HepG2 (cell line): ENCODE results near the gene PAQR7. TPM values are rescaled to one million over a fixed set of nuclear protein-coding genes. Genes with fewer than 3 reads are reported as not detected.

Source experiments
- ATAC-seq: fragments of 200-7000 bp; cut with Tn5 transposase; 3 replicates; pipeline ENCODE4 v1.9.1; 2020; ENCODE audit warnings: mild to moderate bottlenecking, moderate library complexity
- BruUV-seq: library from RNA; stranded (reverse); fragments of 400-500 nt; replicated peaks from 2 replicates; lab custom pipeline; 2021; lab: Mats Ljungman, UMichigan
- CTCF ChIA-PET: fragments of 300-600 bp; formaldehyde crosslinking; extraction: SDS; loops from one replicate; lab custom pipeline; 2021; ENCODE audit warnings: low total read pairs, inconsistent platforms, low intra/inter-chr PET ratio; lab: Yijun Ruan, JAX
- POLR2A ChIA-PET: fragments of 350-600 bp; sonication (Branson Sonifier 250); formaldehyde crosslinking; loops from one replicate; lab custom pipeline; 2020; ENCODE audit warnings: antibody characterized with exemption, inconsistent platforms; lab: Yijun Ruan, JAX
- DNase-seq: peaks from one replicate; pipeline ENCODE4 v3.0.0-alpha.2; 2015; ENCODE audit warnings: low spot score
- FAIRE-seq: peaks from 3 replicates; lab custom pipeline; 2011; peaks lifted over from hg19 to GRCh38; lab: Jason Lieb, UNC
- H2AFZ ChIP-seq: one replicate; pipeline ENCODE4 v1.6.1; 2011; ENCODE audit warnings: low read length, inconsistent platforms
- H3K27ac ChIP-seq: fragments of 300-600 bp; 3 replicates; pipeline ENCODE4 v1.8.0; 2011; ENCODE audit warnings: mixed run types, mild to moderate bottlenecking, mixed read lengths, low read length, inconsistent platforms; ENCODE audit not compliant: insufficient read depth; ENCODE audit errors: extremely low read length
- H3K27me3 ChIP-seq, 2 experiments: fragments of 200-600 bp in 1 of 2; 2 replicates in 1 of 2; 3 replicates in 1 of 2; pipeline versions ENCODE4 v1.6.0 to v1.8.0; 2011; ENCODE audit warnings: low read length in 2 of 2, mild to moderate bottlenecking in 2 of 2, moderate library complexity in 2 of 2, inconsistent platforms in 1 of 2; ENCODE audit not compliant: insufficient read depth in 2 of 2, control insufficient read depth in 1 of 2
- H3K36me3 ChIP-seq, 2 experiments: fragments of 200-600 bp in 1 of 2; replicated peaks in 1 of 2; 2 replicates in 1 of 2; 3 replicates in 1 of 2; pipeline versions ENCODE4 v1.5.1 to v1.8.0; 2011; ENCODE audit warnings: low read length in 2 of 2, inconsistent platforms in 1 of 2; ENCODE audit not compliant: insufficient read depth in 2 of 2, control insufficient read depth in 1 of 2
- H3K4me1 ChIP-seq: 2 replicates; pipeline ENCODE4 v1.5.1; 2012; ENCODE audit warnings: low read length, inconsistent platforms; ENCODE audit not compliant: insufficient read depth
- H3K4me2 ChIP-seq: 2 replicates; pipeline ENCODE4 v1.6.0; 2011; ENCODE audit warnings: low read depth, low read length, inconsistent platforms
- H3K4me3 ChIP-seq, 3 experiments: fragments of 200-600 bp in 1 of 3; sonication (generic), shearing (Covaris generic) in 1 of 3; replicated peaks in 1 of 3; 2 replicates each; pipeline ENCODE4 v1.5.1; 2011 to 2016; ENCODE audit warnings: low read length in 3 of 3, inconsistent platforms in 2 of 3, low read depth in 2 of 3, mild to moderate bottlenecking in 2 of 3, control low read depth in 1 of 3, mixed read lengths in 1 of 3; ENCODE audit not compliant: insufficient read depth in 1 of 3
- H3K79me2 ChIP-seq: one replicate; pipeline ENCODE4 v1.6.1; 2011; ENCODE audit warnings: low read length, inconsistent platforms; ENCODE audit not compliant: insufficient read depth
- H3K9ac ChIP-seq: 2 replicates; pipeline ENCODE4 v1.6.0; 2011; ENCODE audit warnings: mild to moderate bottlenecking, low read depth, low read length, inconsistent platforms; ENCODE audit not compliant: insufficient read depth
- H3K9me3 ChIP-seq: 2 replicates; pipeline ENCODE4 v1.5.1; 2012; ENCODE audit warnings: mild to moderate bottlenecking, low read length
- H4K20me1 ChIP-seq: 2 replicates; pipeline ENCODE4 v1.6.0; 2011; ENCODE audit warnings: inconsistent platforms, mild to moderate bottlenecking, low read length, moderate library complexity; ENCODE audit not compliant: insufficient read depth
- BCL6 ChIP-seq: IDR thresholded peaks from 2 replicates; pipeline ENCODE4 v1.6.1; 2016; ENCODE audit warnings: missing genetic modification reagents, missing compliant biosample characterization
- EP300 ChIP-seq, 3 experiments: sonication (generic) in 1 of 3; formaldehyde crosslinking in 1 of 3; IDR thresholded peaks; 2 replicates each; pipeline versions ENCODE4 v1.5.1 to v1.6.1; 2011 to 2020; ENCODE audit warnings: low read depth in 2 of 3, low read length in 2 of 3, borderline replicate concordance in 1 of 3, improper control_type of control experiment in 1 of 3, mild to moderate bottlenecking in 1 of 3, missing genetic modification reagents in 1 of 3, moderate library complexity in 1 of 3
- GATAD2A ChIP-seq: IDR thresholded peaks from 2 replicates; pipeline ENCODE4 v1.6.1; 2016
- GFI1 ChIP-seq: sonication (generic); formaldehyde crosslinking; IDR thresholded peaks from 2 replicates; pipeline ENCODE4 v1.5.0; 2020; ENCODE audit warnings: missing genetic modification reagents, mild to moderate bottlenecking, borderline replicate concordance
- HNF4A ChIP-seq: sonication (generic); formaldehyde crosslinking; IDR thresholded peaks from 2 replicates; pipeline ENCODE4 v1.4.0; 2020; ENCODE audit warnings: missing genetic modification reagents
- HNF4G ChIP-seq, 2 experiments: sonication (generic) in 1 of 2; formaldehyde crosslinking in 1 of 2; IDR thresholded peaks; 2 replicates each; pipeline versions ENCODE4 v1.4.0 to v1.6.1; 2011 to 2020; ENCODE audit warnings: borderline replicate concordance in 2 of 2, low read depth in 2 of 2, mild to moderate bottlenecking in 2 of 2, low read length in 1 of 2, missing genetic modification reagents in 1 of 2, moderate library complexity in 1 of 2
- KDM1A ChIP-seq: IDR thresholded peaks from 2 replicates; pipeline ENCODE4 v1.6.1; 2016; ENCODE audit warnings: missing compliant biosample characterization
- ONECUT2 ChIP-seq: sonication (generic); formaldehyde crosslinking; IDR thresholded peaks from 2 replicates; pipeline ENCODE4 v1.4.0; 2020; ENCODE audit warnings: missing genetic modification reagents
- RARA ChIP-seq: IDR thresholded peaks from 2 replicates; pipeline ENCODE4 v1.6.1; 2016; ENCODE audit warnings: missing genetic modification reagents, missing compliant biosample characterization
- SALL1 ChIP-seq: sonication (generic); formaldehyde crosslinking; IDR thresholded peaks from 2 replicates; pipeline ENCODE4 v1.8.0; 2022; ENCODE audit warnings: mild to moderate bottlenecking, missing genetic modification reagents
- ZNF556 ChIP-seq: sonication (generic); formaldehyde crosslinking; IDR thresholded peaks from 2 replicates; pipeline ENCODE4 v1.4.0; 2020; ENCODE audit warnings: mild to moderate bottlenecking, missing genetic modification reagents, borderline replicate concordance
- WGBS: methylation state at CpG from one replicate; pipeline ENCODE4 v1.1.6; 2017; ENCODE audit warnings: low lambda C conversion rate; 5-methylcytosine and 5-hydroxymethylcytosine counted together
- in situ Hi-C: cut with HindIII; loops from 2 replicates; pipeline ENCODE4 v1.10.0; 2017; ENCODE audit warnings: low pct_unique_long_range_greater_than_20kb; ENCODE audit not compliant: extremely low pct_ligation_motif_present
- intact Hi-C: fragments of 100-400 bp; cut with micrococcal nuclease; formaldehyde crosslinking; loops from one replicate; pipeline ENCODE4 v1.10.0; 2022; ENCODE audit not compliant: unreplicated experiment
- polyA plus RNA-seq, 8 experiments: library from polyadenylated mRNA; depleted of rRNA in 3 of 8; stranded (reverse) in 7 of 8; unstranded in 1 of 8; fragments of >200 nt; fragmentation: Illumina TruSeq in 4 of 8; extraction: Trizol in 4 of 8; gene quantifications; 2 replicates each; pipeline versions ENCODE4 v1.2.1 to v1.2.3, GENCODE V29; 2011 to 2016; ENCODE audit warnings: low read depth in 4 of 8, missing spikeins in 1 of 8, mixed read lengths in 1 of 8; ENCODE audit not compliant: insufficient read depth in 1 of 8
- total RNA-seq, 5 experiments: library from RNA; depleted of rRNA; stranded (reverse); fragments of >200 nt; fragmentation: Illumina TruSeq; extraction: Trizol; gene quantifications; 2 replicates each; pipeline ENCODE4 v1.2.3, GENCODE V29; 2016; ENCODE audit warnings: low read depth in 1 of 5
- TF ChIP-seq, protein P1 (sequence below): sonication (generic); formaldehyde crosslinking; IDR thresholded peaks from 2 replicates; pipeline ENCODE4 v1.8.0; 2022; ENCODE audit warnings: mild to moderate bottlenecking, missing genetic modification reagents, moderate library complexity

The PAQR7 gene
- total and polyA plus RNA-seq, 2 of the 13 experiments (the other 11 are each of a cell fraction or from before 2014, with no cell fraction given): 13.2 to 16.6 TPM

- no peaks in the 10 kb centered on the region for H3K9me3 ChIP-seq
- H2AFZ ChIP-seq: no peak overlapping the region
- 7% methylated on average over 1 of the region's 1 CpG for WGBS
- no peaks in the 10 kb centered on the region for H3K36me3 ChIP-seq
- TF ChIP-seq GFI1 (CRISPR knock-in tag) (peak; percentile 79), SALL1 (CRISPR knock-in tag) (peak; percentile 39; the same call in 1 of the 2 replicates), EP300 (IDR thresholded peaks at IDR 0.05; ENCODE audit: low read depth in 2 of 2, low read length in 2 of 2) (peak in 1 of 2 experiments; percentile 49; a peak in 1 of 4 replicates), EP300 (CRISPR knock-in tag; IDR thresholded peaks at IDR 0.05; ENCODE audit: borderline replicate concordance) (no peak), HNF4A (peak; percentile 41; the same call in 1 of the 2 replicates), GATAD2A (CRISPR knock-in tag) (0 out of 2 replicates have a peak, but pooled peaks have one; percentile 37), BCL6 (CRISPR knock-in tag) (0 out of 2 replicates have a peak, but pooled peaks have one; percentile 35), HNF4G (IDR thresholded peaks at IDR 0.05; ENCODE audit: borderline replicate concordance, low read depth, low read length) (0 out of 2 replicates have a peak, but pooled peaks have one; percentile 12), HNF4G (CRISPR knock-in tag; IDR thresholded peaks at IDR 0.05; ENCODE audit: borderline replicate concordance, low read depth) (no peak), ZNF556 (no peak), ONECUT2 (CRISPR knock-in tag) (peak; percentile 51), KDM1A (CRISPR knock-in tag) (no peak), RARA (0 out of 2 replicates have a peak, but pooled peaks have one; percentile 33)
- TF ChIP-seq, protein P1, sequence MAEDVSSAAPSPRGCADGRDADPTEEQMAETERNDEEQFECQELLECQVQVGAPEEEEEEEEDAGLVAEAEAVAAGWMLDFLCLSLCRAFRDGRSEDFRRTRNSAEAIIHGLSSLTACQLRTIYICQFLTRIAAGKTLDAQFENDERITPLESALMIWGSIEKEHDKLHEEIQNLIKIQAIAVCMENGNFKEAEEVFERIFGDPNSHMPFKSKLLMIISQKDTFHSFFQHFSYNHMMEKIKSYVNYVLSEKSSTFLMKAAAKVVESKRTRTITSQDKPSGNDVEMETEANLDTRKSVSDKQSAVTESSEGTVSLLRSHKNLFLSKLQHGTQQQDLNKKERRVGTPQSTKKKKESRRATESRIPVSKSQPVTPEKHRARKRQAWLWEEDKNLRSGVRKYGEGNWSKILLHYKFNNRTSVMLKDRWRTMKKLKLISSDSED: no peak
- POLR2A ChIA-PET: interaction anchor here (0.9 to 1.0 kb wide), 2 partner anchors 10 kb away, joined by 3 to 4 read pairs; partner anchors contain the start of gene PAQR7
- no peak overlapping the region for H3K27ac ChIP-seq
- no peaks in the 10 kb centered on the region for H4K20me1 ChIP-seq
- intact Hi-C loops: no loop called here
- no peak overlapping the region for H3K4me2 ChIP-seq
- no peaks in the 10 kb centered on the region for H3K27me3 ChIP-seq
- ATAC-seq: no peak
- H3K79me2 ChIP-seq: no peaks in the 10 kb centered on the region
- no peak overlapping the region for H3K4me3 ChIP-seq
- BruUV-seq: no TSS peak
- no peak for FAIRE-seq
- in situ Hi-C loops: loop anchor here (5.0 kb wide), 1 partner anchor 48 kb away; no protein-coding TSS in a partner anchor
- DNase-seq: no peak
- H3K9ac ChIP-seq: no peak overlapping the region
- H3K4me1 ChIP-seq: peaks cover 52% of the 10 kb centered on the region
- CTCF ChIA-PET: no interaction called here
Observed at GRCh38 chr1:25885602-25886001, 10.1 kb upstream of the PAQR7 start.
